ENCODE measurements around the gene KCTD21.

The KCTD21 gene

GRCh38 chr11:78202733-78203167 is 14.3 kb upstream of the KCTD21 start:
- no peak for DNase-seq (ENCODE audit: low read depth, low spot score)
- ChIA-PET POLR2A (interaction anchor here (0.5 kb wide), 1 partner anchor 130 kb away, joined by 3 read pairs; no protein-coding TSS in a partner anchor), CTCF (no interaction called here)

GRCh38 chr11:78201096-78201818 is 12.8 kb upstream of the KCTD21 start:
- POLR2A ChIA-PET = no interaction called here
- no peak for TF ChIP-seq CTCF (IDR thresholded peaks at IDR 0.05; ENCODE audit: insufficient read depth, low read length, missing control alignments)
- no peak overlapping the region for H3K4me3 ChIP-seq (ENCODE audit: low read depth, low read length)
- CTCF ChIA-PET = no interaction called here
- DNase-seq (ENCODE audit: low read depth, low spot score) = no peak

More at GRCh38 chr11:78202733-78203167, 14.3 kb upstream of the KCTD21 start:
- no peak for TF ChIP-seq CTCF (IDR thresholded peaks at IDR 0.05; ENCODE audit: insufficient read depth, low read length, missing control alignments)
- H3K4me3 ChIP-seq (ENCODE audit: low read depth, low read length) = no peak overlapping the region

- no peak for DNase-seq (ENCODE audit: low read depth, low spot score)
- CTCF ChIA-PET = no interaction called here
Observed at GRCh38 chr11:78200553-78200952, 12.1 kb upstream of the KCTD21 start.

GRCh38 chr11:78200061-78200460 is 11.6 kb upstream of the KCTD21 start:
- TF ChIP-seq CTCF (IDR thresholded peaks at IDR 0.05; ENCODE audit: insufficient read depth, low read length, missing control alignments) = no peak
- DNase-seq (ENCODE audit: low read depth, low spot score) = no peak
- H3K4me3 ChIP-seq (ENCODE audit: low read depth, low read length) = no peak overlapping the region
- ChIA-PET CTCF (no interaction called here), POLR2A (no interaction called here)

More at GRCh38 chr11:78200553-78200952, 12.1 kb upstream of the KCTD21 start:
- no peak overlapping the region for H3K4me3 ChIP-seq (ENCODE audit: low read depth, low read length)
- no peak for TF ChIP-seq CTCF (IDR thresholded peaks at IDR 0.05; ENCODE audit: insufficient read depth, low read length, missing control alignments)
- POLR2A ChIA-PET = no interaction called here

GRCh38 chr11:78199653-78200015 is 11.2 kb upstream of the KCTD21 start:
- H3K4me3 ChIP-seq (ENCODE audit: low read depth, low read length) = no peak overlapping the region
- DNase-seq (ENCODE audit: low read depth, low spot score) = no peak
- ChIA-PET CTCF (no interaction called here), POLR2A (no interaction called here)
- no peak for TF ChIP-seq CTCF (IDR thresholded peaks at IDR 0.05; ENCODE audit: insufficient read depth, low read length, missing control alignments)

- DNase-seq (ENCODE audit: low read depth, low spot score) = no peak
- CTCF ChIA-PET = no interaction called here
- TF ChIP-seq CTCF (IDR thresholded peaks at IDR 0.05; ENCODE audit: insufficient read depth, low read length, missing control alignments) = no peak
- H3K4me3 ChIP-seq (ENCODE audit: low read depth, low read length) = no peak overlapping the region
- POLR2A ChIA-PET = no interaction called here
Observed at GRCh38 chr11:78199015-78199652, 10.7 kb upstream of the KCTD21 start.

All from AG04449 (cell line).